BE2C (cell line): ENCODE measurements around the gene STAC.
A peak's percentile ranks its signal among the peaks of the same experiment; 100 is the strongest.

Experiments used
- DNase-seq: peaks from one replicate; pipeline ENCODE4 v3.0.0-alpha.2; 2020
- H3K27me3 ChIP-seq: fragments of 250-450 bp; sonication (Bioruptor Pico); 2 replicates; pipeline ENCODE4 v1.5.1; 2020; ENCODE audit warnings: mild to moderate bottlenecking
- H3K36me3 ChIP-seq: fragments of 250-450 bp; sonication (Bioruptor Pico); 2 replicates; pipeline ENCODE4 v1.5.1; 2020; ENCODE audit warnings: mild to moderate bottlenecking
- H3K4me1 ChIP-seq: fragments of 250-450 bp; sonication (Bioruptor Pico); 2 replicates; pipeline ENCODE4 v1.5.1; 2020
- H3K4me3 ChIP-seq: 2 replicates; pipeline ENCODE4 v1.5.1; 2011; ENCODE audit warnings: low read depth, low read length
- H3K9me3 ChIP-seq: fragments of 250-450 bp; sonication (Bioruptor Pico); 2 replicates; pipeline ENCODE4 v1.5.1; 2020
- CTCF ChIP-seq: IDR thresholded peaks from 2 replicates; pipeline ENCODE4 v1.5.1; 2012; ENCODE audit warnings: mild to moderate bottlenecking, low read depth, low read length

The STAC gene

DNA sequence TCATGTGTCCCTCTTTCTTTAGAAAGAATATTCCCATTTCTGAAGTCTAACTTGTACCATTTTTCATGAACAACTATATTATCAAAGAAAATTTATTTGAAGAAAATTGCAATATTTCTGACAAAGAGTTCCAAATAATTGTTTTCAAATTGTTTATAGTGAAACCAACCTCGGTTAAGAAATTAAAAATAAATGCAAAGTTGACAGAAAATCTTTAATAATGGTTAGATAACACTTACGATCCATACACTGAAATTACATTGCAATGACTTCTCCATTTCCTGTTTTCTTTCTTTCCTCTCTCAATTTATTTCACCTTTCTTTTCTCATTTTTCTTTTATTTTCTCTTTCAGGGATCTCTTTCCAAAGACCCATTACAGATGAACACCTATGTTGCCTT lies 125.1 kb downstream of the STAC start:
- Histone ChIP-seq H3K36me3 (peaks cover 46% of the 10 kb centered on the region), H3K9me3 (no peaks in the 10 kb centered on the region), H3K27me3 (no peaks in the 10 kb centered on the region), H3K4me1 (peaks cover 8% of the 10 kb centered on the region), H3K4me3 (no peak overlapping the region)
- no peak for DNase-seq
- TF ChIP-seq CTCF: no peak

DNA sequence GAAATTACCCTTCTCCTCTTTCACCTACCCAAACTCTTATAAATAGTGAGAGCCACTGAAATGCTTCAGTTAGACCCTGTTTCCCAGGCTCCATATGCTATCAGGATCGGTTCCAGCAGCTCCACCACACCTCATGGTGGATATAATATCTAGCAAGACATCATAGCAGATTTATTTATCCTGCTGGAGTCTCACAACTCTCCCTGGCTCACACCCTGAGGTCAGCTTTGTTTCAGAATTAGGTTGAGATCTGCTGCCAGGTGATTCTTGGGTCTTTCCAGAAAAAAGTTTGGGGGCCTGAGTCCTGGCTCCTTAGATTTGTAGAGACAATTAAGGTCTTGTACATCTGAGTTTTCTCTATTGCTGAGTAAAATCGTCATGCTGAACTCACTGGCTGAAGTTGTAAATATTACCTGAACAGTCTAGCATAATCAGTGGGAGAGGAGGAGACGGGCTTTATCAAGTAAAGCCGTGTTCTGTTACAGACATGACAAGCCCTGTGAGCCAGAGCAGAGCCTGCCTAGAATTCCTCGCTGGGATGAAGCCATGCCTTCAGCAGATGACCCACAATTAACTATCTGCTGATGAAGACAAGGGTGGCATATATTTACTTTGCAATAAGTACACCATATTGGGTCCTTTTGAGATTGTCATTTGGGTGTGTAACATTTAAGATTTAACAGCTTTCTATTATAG lies 131.6 kb downstream of the STAC start:
- no peaks in the 10 kb centered on the region for H3K9me3 ChIP-seq
- DNase-seq: peak; percentile 46
- TF ChIP-seq CTCF: no peak
- peaks cover 39% of the 10 kb centered on the region for H3K36me3 ChIP-seq
- no peak overlapping the region for H3K4me3 ChIP-seq
- peaks cover 7% of the 10 kb centered on the region for H3K4me1 ChIP-seq
- H3K27me3 ChIP-seq: no peaks in the 10 kb centered on the region

- H3K36me3 ChIP-seq: peaks cover 41% of the 10 kb centered on the region
- H3K9me3 ChIP-seq: no peaks in the 10 kb centered on the region
- no peak for TF ChIP-seq CTCF
- DNase-seq: no peak
- peaks cover 7% of the 10 kb centered on the region for H3K4me1 ChIP-seq
- no peak overlapping the region for H3K4me3 ChIP-seq
- no peaks in the 10 kb centered on the region for H3K27me3 ChIP-seq
These were observed 132.3 kb downstream of the STAC start for GRCh38 chr3:36512555-36512954.

DNA sequence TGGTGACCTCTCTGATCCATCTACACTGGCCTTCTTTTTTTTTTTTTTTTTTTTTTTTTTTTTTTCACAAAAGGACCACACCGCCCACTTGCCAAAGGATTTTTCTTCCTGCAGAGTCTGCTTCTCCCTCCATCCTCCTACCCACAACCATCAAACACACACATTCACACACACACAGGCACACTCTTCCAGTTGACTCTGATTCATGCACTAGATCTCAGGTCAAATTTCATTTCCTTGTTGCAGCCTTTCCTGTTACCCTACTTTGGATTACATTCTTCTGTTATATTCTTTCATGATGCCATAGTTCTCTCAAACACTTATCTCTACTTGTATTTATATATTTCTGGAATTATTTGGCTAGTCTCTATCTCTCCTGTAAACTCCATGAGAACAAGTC lies 133.9 kb downstream of the STAC start:
- no peaks in the 10 kb centered on the region for H3K9me3 ChIP-seq
- peaks cover 33% of the 10 kb centered on the region for H3K36me3 ChIP-seq
- H3K27me3 ChIP-seq: no peaks in the 10 kb centered on the region
- no peak overlapping the region for H3K4me3 ChIP-seq
- DNase-seq: no peak
- H3K4me1 ChIP-seq: peaks cover 14% of the 10 kb centered on the region
- no peak for TF ChIP-seq CTCF

- no peak for TF ChIP-seq CTCF
- no peaks in the 10 kb centered on the region for H3K27me3 ChIP-seq
- DNase-seq: no peak
These were observed 139.4 kb downstream of the STAC start for GRCh38 chr3:36519682-36520081.

DNA sequence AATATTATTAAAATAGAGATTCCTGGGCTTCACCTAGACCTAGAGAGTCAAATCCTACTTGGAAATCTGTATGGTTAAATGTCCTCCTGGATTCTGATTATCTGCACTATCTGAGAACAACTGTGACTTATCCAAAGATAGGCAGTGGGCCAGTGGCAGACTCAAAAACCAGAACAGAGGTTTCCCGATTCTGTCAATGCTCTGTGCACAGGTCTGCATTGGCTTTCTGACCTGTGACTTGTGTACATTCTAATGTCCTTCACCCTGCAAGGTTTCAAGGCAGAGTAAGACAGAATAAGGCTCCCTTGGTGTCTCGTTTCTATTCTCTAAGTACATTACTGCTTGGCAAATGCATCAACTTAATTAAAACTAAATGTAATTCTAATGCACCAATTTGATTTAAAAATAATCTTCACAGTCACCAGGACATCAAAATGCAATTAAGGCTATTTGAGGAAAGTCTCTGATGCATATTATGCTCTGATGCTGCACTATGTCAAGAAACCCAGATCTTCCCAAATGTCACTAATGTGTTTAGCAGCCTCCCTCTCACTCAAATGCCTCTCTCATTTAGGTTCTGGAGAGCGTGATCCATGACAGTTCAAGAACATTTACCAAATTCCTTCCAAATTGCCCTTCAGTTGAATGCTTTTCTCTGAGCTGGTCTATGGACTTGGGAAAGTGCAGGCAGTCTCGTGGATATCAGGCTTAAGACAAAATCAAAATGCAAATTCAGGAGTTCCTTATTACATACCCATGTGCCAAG lies 140.1 kb downstream of the STAC start:
- TF ChIP-seq CTCF: no peak
- H3K9me3 ChIP-seq: no peaks in the 10 kb centered on the region
- H3K4me1 ChIP-seq: peaks cover 29% of the 10 kb centered on the region
- no peaks in the 10 kb centered on the region for H3K27me3 ChIP-seq
- no peak overlapping the region for H3K4me3 ChIP-seq
- DNase-seq: peak; percentile 66
- peaks cover 24% of the 10 kb centered on the region for H3K36me3 ChIP-seq

More at GRCh38 chr3:36519682-36520081, 139.4 kb downstream of the STAC start:
- Histone ChIP-seq H3K9me3 (no peaks in the 10 kb centered on the region), H3K4me1 (peaks cover 29% of the 10 kb centered on the region), H3K36me3 (peaks cover 26% of the 10 kb centered on the region), H3K4me3 (no peak overlapping the region)
